NCI-H1105 (cell line): Measurements from ENCODE around the gene HCRTR1.

ENCODE experiments used
- DNase-seq: peaks from one replicate; lab custom pipeline; 2025; lab: John Stamatoyannopoulos, UW

The HCRTR1 gene

DNA sequence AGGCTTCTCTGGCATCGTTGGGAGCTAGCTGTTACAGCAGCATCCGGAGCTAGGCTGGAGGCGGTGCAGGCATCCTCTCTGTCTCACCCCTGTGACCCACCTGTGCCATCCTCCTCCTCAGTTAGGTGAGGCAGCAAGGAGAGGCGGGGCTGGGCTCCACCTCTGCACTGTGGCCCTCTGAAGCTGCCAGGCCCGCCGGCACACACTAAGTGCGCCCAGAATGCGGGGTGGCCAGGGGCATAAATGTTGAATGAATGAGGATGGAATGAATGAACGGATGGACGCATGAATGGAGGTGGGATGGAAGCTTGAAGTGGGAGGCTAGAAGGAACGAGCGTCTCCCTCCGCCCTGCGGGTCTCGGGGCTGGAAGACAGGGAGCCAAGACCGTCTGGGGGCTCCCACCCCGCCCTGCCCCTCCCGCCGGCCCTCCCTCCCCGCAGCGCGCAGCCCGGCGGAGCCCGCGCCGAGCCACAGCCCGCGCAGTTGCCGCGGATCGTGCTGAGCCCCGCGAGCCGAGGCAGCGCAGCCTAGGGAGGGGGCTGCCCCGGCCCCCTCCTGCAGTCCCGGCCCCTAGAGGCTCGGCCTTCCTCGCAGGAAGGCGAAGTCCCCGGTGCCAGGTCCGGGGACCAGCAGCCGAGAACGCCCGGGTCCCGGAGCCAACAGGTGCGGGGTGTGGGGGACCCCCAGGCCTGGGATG, at the start of gene HCRTR1:
Gene HCRTR1 (plus strand): TSS at position 472 of the 698 bp plus-strand sequence. CDS start 1,504 bp downstream, outside the sequence.
- DNase-seq, result no peak

DNA sequence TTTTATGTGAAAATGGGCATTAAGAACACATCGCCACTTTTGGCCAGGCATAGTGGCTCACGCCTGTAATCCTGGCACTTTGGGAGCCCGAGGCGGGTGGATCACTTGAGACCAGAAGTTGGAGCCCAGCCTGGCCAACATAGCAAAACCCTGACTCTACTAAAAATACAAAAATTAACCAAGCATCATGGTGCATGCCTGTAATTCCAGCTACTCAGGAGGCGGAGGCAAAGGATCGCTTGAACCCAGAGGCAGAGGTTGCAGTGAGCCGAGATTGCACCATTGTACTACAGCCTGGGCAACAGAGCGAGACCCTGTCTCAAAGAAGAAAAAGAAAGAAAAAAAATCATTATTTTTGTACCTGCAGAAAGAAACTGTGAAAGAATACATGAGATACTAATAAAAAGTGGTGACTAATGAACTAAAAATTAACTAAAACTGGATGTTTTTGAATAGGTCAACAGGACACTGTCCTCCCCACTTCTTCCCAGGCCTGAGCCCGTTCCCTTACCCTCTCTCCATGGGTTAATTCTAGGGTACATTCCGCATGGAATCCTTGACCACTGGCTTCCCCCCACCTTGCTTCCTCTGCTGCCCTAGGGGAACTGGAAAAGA, 49.4 kb upstream of the HCRTR1 start:
- no peak for DNase-seq

DNA sequence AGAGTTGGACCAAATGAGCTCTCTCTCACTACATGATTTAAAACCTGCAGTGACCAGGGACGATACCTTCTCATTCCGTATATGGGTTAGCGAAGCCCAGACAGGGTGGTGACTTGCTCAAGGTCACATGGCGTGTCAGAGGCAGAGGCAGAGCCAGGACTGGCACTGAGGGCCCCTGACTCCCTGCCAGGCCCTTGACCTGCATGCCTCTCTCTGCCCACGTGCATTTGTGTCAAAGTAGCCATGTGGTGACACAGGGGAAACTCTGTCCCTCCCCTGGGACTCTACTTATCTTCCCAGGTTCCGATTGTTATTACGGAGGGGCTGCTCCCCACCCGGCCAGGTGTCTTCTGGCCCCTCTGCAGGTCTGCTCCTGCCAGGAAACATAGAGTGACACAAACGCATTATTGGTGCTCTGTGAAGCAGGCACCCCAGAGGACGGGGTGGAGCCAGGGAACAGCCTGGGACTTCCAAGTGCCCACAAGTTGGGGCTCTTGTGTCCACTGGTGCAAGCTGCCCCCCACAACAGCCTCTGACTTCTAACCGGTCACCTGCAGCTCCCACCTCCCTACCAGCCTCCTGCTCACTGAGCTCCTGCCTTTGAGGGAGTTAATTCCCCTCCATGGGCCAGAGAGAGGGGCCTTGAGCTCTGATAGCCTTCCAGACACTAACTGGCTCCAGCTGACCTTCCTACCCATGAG, 48.4 kb upstream of the HCRTR1 start:
- no peak for DNase-seq

DNA sequence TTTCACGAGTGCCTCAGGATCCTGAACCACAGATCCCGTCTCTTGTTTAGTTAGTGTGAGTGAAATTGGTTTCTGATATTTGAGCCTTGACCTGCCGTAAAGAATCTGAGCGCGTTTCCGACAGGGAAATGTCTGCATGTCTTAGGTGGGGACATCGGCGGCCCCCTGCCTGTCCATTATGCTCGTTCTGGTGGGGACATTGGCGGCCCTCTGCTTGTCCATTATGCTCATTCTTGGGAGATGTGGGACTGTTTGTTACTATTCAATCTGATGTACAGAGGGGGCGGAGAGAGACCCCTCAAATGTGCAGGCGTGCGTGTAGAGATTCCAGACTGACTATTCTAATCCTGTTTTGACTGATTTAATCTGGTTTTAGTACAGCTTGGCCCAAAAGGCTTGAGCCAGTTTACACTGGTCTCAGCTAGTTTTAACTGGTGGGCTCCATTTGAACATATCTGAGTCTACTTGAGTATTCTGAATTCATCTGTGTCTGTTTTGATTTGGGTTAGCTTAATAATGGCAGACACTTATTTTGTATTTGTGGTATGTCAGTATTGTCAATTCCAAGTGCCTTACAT, 47.8 kb upstream of the HCRTR1 start:
- no peak for DNase-seq

DNA sequence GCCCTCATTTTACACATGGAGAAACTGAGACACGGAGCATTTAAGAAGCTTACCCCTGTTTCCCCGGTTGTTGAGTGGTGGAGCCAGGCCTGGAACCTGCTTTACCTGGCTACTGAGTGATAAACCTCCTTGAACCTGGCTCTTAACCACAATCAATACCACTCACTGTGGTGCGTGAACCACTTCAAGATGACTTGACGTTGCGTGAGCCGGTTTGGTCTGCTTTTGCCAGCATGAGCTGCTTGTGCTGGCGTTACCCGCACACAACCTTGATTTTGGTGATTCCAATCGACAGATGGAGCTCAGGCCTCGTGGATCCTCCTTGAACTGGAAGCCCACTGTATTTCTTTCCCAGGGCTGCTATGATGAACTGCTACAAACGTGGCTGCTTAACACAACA, 47.3 kb upstream of the HCRTR1 start:
- no peak for DNase-seq

DNA sequence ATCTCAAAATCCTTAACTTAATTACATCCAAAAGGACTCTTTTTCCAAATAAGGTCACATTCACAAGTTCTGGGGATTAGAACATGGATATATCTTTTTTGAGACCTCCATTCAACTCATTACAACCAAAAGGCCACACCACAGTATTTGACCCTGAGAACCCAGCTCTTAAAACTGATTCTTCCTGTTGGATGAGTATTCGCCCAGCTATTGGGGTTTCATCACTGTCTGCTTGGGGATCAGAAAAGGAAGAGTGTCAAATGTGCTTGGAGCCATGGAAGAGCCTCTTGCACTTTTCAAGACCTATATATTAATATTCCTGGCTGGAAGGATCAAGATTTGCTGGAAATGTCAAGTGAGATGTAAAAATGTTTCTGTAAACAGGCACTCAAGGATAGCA, 46.6 kb upstream of the HCRTR1 start:
- DNase-seq, result no peak

DNA sequence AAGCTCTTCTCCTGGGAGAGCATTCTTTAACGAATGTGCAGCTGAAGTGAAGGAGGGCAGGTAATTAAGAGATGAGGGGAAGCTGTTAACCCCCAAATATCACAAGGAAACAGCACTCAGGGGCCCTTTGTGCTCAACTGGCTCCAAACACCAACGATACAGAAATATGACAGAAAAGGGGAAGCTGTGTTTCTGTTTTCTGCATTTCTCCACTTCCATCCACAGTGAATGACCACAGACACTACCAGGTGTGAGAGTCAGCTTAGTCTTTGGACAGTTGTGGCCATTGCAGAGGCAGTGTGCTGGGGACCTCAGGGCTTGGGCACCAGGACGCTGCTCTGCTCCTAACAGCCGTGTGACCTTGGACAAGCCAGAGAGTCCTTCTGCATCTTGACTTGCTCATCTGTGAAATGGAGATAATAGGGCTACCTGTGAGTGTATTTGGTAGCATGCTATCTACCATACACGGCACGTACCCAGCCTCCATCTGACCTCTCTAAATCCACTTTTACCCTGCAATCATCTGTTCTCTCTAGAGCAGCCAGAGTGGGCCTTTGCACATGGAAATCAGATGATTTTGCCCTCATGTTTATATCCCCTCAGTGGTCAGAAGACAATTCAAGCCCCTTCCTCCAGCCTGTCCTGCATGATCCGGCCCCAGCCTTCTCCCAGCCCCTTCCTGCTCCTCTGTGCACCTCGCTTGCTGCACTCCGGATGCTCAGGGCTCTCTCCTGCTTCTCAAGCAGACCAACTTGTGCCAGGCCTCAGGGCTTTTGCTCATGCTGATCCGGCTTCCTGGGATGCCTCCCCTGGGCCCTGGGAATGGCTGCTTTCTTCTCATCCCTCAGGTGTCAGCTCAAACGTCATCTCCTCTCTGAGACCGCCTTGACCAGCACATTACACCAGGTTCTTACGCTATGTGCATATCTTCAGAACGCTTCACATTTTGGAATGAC, 45.9 kb upstream of the HCRTR1 start:
- DNase-seq, result no peak

DNA sequence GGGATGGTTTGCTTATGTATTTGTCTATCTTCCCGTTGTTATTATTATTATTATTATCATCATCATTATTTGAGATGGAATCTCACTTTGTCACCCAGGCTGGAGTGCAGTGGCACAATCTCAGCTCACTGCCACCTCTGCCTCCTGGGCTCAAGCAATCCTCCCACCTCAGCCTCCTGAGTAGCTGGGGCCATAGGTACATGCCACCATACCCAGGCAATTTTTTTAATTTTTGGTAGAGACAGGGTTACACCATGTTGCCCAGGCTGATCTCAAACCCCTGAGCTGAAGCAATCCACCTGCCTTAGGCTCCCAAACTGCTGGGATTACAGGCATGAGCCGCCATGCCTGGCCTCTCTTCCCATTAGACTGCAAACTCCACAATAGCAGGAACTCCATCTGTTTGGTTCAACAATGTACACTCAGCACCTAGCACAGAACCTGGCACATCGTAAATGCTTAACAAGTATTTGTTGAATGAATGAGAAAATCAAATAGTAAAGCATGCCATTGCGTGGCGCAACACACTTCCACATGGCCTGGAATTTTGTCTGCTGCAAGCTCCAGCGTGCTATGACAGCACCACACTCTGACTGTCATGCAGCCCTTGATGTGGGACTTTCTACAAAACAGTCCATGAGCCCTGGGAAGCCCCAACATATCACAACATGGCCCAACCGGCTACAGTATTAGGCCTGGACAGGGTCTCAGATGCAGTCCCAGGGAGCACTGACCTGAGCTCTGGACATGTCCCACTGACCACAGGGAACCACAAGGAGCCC, 45.0 kb upstream of the HCRTR1 start:
- no peak for DNase-seq

DNA sequence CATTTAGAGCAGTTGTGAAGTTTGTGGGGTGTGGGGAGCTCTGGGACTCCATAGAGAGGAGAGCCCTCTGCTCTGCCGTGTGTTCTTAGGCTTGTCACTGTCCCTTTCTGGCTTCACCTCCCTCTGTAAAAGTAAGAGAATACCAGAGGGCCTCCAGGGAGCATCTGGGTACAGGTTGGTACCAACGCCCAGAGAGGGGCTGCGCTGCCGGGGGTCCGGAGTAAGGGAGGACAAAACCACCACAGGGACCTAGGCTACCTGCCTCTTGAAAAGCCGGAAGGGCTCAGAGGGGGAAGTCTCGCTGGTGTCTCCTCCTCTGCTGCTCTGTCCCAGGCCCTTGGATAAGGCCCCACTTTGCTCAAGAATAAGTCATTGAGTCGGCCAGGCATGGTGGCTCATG, 44.2 kb upstream of the HCRTR1 start:
- no peak for DNase-seq

DNA sequence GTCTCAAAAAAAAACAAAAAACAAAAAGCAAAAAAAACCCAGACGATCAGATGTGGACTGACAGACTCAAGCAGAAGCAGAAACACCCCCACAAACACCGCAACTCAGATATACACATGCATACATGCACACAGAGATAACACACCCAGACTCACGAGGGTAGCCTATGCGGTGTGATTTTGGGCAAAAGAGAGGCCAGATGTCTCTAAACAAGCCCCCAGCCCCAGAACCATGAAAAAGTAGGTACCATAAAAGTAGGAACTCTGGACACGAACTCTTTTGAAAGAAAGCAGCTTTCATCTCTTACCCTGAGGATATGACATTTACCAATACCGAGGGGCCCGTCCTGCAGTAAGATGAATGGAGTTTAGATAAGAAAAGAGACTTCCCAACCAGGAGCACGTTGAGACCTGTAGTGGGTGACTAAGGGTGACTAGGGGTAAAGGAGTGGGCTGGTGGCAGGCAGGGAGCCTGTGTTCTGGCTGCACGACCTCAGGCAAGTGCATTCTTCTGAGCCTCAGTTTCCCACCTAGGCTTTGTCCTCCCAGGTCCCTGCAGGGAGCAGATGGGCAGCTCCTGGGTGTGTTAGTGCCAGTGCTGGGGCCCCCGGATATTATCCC, 42.6 kb upstream of the HCRTR1 start:
- no peak for DNase-seq

DNA sequence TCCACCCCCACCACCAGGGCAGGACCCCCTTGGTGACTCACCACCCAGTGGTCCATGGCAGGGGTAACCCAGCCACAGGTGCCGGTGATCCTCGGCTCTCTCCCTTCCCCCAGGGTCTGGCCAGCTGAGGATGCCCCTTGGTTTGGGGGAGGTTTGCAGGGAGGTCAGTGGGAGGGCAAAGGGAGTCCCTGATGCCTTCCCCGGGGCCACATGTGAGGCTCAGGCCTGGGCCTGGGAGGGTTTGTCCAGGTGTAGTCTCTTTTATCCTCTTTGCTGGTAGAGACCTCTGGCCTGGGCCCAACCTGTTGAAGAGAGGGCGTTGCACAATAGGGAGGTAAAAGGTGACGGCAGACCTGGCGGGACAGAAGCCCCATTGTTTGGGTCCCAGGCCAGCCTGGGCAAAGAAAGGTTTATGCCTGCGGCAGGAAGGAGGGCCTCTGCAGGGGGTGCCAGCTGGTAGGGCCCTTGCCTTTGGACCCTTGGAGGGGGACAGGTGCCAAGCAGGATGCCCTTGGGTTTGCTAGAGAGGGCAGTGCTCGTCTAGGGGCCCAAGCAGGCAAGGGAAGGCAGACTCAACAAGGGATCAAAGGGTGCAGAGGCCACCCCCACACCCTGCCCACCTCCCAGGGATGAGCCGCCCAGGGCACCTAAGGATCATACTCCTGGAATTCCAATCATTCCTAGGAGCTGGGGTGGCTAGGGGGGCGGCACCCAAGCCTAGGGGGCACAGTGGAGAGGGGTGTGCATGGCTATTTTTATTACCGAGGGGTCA, 41.9 kb upstream of the HCRTR1 start:
- DNase-seq, result no peak

DNA sequence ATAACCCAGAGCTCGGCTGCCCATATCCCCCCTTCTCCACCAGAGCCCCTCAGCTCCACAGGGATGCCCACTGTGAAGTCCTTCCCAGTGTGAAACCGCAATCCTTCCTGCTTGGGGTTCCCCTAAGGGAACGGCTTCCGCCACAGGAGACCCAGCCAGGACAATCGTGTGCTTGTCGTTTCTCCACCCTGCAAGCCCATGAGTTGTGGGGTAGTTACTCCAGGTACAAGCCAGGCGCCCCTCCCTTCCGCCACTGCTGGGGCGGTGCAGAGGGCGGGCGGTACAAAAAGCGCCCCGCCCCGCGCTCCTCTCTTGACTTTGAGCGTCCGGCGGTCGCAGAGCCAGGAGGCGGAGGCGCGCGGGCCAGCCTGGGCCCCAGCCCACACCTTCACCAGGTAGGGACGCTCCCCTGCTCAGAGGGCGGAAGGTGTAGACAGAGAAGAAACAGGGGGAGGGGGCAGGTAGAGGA, 41.3 kb upstream of the HCRTR1 start, which contains the start of gene TINAGL1:
Gene TINAGL1 (plus strand): TSS at position 315 of the 469 bp plus-strand sequence. CDS start 634 bp downstream, outside the sequence.
- DNase-seq, result no peak

DNA sequence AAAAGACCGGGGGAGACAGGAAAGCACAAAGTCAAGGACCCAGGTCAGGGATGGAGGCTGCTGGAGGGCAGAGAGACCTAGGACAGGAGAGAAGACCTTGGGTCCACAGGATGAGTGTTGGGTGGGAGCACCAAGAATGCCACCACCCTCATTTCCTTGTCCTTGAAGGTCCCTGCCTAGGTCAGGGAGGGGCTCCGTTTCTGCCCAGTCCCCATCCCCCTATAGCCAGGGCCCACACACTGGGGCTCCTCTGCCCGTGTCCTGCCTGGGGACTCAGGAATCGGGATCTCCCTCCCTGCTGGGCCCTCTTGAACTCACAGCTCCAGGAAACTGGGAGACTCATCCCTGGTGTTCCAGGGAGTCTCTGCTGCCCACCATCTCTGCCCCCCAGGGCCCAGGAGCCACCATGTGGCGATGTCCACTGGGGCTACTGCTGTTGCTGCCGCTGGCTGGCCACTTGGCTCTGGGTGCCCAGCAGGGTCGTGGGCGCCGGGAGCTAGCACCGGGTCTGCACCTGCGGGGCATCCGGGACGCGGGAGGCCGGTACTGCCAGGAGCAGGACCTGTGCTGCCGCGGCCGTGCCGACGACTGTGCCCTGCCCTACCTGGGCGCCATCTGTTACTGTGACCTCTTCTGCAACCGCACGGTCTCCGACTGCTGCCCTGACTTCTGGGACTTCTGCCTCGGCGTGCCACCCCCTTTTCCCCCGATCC, 40.6 kb upstream of the HCRTR1 start:
- no peak for DNase-seq

DNA sequence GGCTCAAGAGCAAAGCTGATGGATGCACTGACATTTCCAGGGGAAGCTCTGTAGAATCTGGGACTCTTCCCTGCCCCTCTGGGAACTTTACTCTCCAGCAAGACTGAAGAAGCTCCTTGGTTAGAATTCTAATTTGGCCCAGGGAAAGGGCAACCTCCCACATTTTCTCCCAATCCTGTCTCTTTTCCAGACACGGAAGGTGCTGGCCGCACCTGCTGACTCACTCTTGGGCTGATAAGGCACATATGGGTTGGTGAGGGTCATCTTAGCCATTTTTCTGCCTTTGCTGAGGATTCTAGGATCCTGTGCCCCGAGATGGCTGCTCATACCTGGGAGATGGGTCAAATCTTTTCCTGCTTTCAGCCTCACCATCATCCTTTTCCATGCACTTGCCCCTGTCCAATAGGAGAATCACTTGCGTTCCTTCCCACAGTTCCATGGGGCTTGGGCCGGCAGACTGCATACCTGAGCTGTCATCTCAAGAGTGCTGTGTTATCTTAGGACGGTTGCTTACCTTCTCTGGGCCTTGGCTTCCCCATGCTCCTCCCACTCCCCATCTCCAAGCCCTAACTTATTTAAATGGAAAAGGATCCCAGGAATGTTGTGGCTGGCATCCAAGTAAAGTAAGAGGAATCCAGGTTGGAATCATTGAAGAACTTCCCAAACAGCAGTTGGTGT, 39.8 kb upstream of the HCRTR1 start:
- DNase-seq, result no peak

DNA sequence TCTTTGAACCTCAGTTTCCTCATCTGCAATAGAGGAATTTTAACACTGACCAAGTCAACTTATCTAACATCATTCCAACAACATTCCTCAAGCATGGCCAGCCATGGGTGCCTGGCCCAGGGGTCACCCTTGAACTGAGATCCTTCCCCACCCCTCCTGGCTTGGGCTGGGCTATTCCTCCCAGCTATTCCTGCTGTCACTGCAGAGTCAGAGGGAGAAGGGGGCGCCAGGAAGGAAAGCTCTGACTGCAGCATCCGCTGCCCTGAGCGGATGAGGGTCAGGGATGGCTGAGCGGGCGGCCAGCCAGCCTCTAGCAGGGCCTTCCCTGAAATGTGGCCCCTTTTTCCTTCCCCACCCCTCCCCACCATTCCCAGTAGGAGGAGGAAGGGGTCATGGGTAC, 38.1 kb upstream of the HCRTR1 start:
- DNase-seq, result no peak

DNA sequence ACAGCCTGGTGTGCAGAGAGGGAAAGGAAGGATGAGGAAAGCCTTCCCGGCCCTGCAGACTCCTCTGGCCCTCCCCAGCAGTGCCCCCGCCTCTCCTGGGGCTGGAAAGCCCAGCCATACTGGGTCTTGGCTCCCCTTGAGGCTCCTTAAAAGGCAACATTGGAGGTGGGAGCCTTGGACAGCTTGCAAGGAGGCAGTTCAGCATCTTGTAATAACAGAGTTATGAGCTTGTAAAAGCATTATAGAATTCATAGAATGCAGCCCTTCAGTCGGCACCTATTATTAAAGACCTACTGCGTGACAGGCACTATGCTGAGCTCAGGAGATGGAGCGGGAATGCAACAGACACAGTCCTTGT, 37.0 kb upstream of the HCRTR1 start:
- no peak for DNase-seq

DNA sequence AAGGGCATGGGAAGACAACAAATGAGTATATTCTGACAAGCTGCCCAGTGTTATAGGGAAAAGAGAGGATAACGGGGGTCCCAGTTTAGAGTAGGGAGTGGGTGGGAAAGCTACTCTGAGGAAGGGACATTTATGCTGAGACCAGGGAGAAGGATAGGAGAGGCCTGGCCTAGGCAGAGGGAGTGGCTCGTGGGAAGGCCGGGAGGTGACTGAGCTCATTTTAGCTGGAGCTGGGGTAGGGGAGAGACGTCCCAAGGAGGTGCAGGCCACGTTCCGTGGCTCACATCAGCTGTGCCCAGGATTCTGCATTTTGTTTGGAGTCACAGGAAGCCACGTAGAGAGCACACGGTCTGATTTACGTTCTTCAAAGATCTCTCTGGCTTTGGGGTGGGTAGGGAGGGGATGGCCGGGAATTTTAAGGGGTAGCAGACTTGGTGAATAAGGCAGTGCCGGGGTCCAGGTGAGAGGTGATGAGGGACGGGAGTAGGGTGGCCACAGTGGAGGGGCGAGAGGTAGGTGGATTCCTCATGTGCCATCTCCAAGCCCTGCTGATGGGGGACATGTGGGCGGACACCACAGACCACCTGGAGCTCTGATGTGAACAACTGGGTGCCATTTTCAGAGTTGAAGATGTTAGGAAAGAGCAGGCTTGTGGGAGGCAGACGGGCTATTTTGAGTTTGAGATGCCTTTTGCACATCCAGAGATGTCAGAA, 36.4 kb upstream of the HCRTR1 start:
- DNase-seq, result no peak
